ENCODE results near the gene C2CD4A.
"Not testable (repeated sequence)": the region's sequence is repeated elsewhere in the genome, so short reads cannot be mapped to it uniquely, and the experiment has no call there.

The C2CD4A gene

GRCh38 chr15:62066663-62067447 lies at the start of gene C2CD4A:
C2CD4A (plus strand) TSS chr15:62066977; CDS start chr15:62067614, 637 bp downstream.
- peak; percentile 51 for DNase-seq

GRCh38 chr15:62020576-62021160 lies 46.1 kb upstream of the C2CD4A start:
- DNase-seq, result no peak

GRCh38 chr15:62021991-62022600 lies 44.7 kb upstream of the C2CD4A start:
- no peak for DNase-seq

GRCh38 chr15:62026487-62027262 lies 40.1 kb upstream of the C2CD4A start:
- DNase-seq, result no peak

GRCh38 chr15:62027263-62027565 lies 39.6 kb upstream of the C2CD4A start:
- DNase-seq, result no peak

- no peak for DNase-seq
These were observed 38.9 kb upstream of the C2CD4A start for GRCh38 chr15:62027916-62028315.

GRCh38 chr15:62035256-62035924 lies 31.4 kb upstream of the C2CD4A start:
- peak; percentile 45 for DNase-seq

- DNase-seq, result no peak
These were observed 20.6 kb upstream of the C2CD4A start for GRCh38 chr15:62046078-62046743.

GRCh38 chr15:62047282-62047827 lies 19.4 kb upstream of the C2CD4A start:
- no peak for DNase-seq

GRCh38 chr15:62048254-62048653 lies 18.5 kb upstream of the C2CD4A start:
- DNase-seq, result not testable (repeated sequence)

GRCh38 chr15:62050115-62050514 lies 16.7 kb upstream of the C2CD4A start:
- DNase-seq, result no peak

- DNase-seq, result no peak
These were observed 15.6 kb upstream of the C2CD4A start for GRCh38 chr15:62051166-62051565.

- no peak for DNase-seq
These were observed 14.1 kb upstream of the C2CD4A start for GRCh38 chr15:62052713-62053112.

- no peak for DNase-seq
These were observed 13.2 kb upstream of the C2CD4A start for GRCh38 chr15:62053439-62054085.

- no peak for DNase-seq
These were observed 11.8 kb upstream of the C2CD4A start for GRCh38 chr15:62054979-62055378.

- no peak for DNase-seq
These were observed 9.3 kb upstream of the C2CD4A start for GRCh38 chr15:62057341-62057980.

GRCh38 chr15:62058327-62059028 lies 8.3 kb upstream of the C2CD4A start:
- no peak for DNase-seq

GRCh38 chr15:62059108-62059815 lies 7.5 kb upstream of the C2CD4A start:
- DNase-seq, result peak; percentile 5

- DNase-seq, result peak; percentile 46
These were observed 7.0 kb upstream of the C2CD4A start for GRCh38 chr15:62059816-62060112.

All from kidney glomerular epithelial cell (primary cell).